ENCODE measurements around the gene FAM227B.

GRCh38 chr15:49327927-49328326 is 292.7 kb downstream of the FAM227B start:
- no peak for TF ChIP-seq POLR2AphosphoS5 (IDR thresholded peaks at IDR 0.05)
- TF ChIP-seq POLR2A (IDR thresholded peaks at IDR 0.05) = no peak
- TF ChIP-seq EP300 (IDR thresholded peaks at IDR 0.05) = no peak
- TF ChIP-seq CTCF (IDR thresholded peaks at IDR 0.05) = no peak
